ENCODE data around the gene HOMER2. TPM values are rescaled to one million over a fixed set of nuclear protein-coding genes. Genes with fewer than 3 reads are reported as not detected.

HOMER2 gene
- total RNA-seq, result under 0.01 TPM in 1 of 2 replicates, not detected in the other

DNA sequence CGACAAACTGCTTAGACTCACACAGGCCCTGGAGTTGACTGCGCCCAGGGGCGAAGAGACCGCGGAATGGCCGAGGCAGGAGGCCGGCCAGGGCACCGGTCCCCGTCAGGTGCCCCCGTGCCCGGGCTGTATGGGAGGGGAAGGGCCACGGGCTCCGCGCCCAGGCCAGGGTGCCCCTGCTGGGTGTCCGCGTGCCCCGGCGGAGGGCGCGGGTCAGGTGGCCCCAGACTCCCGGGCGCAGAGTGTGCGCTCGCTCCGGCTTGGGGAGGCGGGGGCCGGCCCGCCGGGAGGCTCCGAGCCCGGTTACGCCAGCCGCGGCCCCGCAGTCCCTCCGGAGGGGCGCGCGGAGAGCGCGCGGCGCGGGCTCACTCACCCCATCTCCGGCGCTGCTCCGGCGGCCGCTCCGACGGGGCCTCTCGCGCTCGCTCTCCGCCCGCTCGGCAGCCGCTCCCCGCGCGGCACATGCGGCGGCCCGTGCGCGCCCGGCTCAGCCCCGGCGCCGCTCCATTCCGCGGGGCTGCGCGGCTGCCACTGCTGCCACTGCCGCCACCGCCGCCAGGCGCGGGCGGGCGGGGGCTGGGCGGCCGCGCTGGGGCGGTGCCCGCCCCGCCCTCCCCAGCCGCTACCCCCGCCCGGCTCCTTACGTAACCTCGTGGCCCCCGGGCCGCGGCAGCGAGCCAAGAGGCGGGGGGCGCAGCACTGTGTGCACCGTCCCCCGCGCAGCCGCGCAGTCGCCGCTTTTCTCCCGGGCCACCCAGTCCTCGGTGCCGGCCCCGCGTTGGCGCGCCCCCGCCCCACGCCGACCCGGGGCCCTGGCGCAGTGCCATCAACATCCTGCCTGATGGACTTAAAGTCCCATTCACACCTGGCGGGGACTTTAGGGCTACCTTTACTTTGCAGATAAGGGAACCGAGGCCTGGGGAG is at the start of gene HOMER2:
Gene HOMER2, minus strand, starts transcription at position 563 of the 924 bp plus-strand sequence. Its CDS starts 185 bp downstream, at position 378.

DNA sequence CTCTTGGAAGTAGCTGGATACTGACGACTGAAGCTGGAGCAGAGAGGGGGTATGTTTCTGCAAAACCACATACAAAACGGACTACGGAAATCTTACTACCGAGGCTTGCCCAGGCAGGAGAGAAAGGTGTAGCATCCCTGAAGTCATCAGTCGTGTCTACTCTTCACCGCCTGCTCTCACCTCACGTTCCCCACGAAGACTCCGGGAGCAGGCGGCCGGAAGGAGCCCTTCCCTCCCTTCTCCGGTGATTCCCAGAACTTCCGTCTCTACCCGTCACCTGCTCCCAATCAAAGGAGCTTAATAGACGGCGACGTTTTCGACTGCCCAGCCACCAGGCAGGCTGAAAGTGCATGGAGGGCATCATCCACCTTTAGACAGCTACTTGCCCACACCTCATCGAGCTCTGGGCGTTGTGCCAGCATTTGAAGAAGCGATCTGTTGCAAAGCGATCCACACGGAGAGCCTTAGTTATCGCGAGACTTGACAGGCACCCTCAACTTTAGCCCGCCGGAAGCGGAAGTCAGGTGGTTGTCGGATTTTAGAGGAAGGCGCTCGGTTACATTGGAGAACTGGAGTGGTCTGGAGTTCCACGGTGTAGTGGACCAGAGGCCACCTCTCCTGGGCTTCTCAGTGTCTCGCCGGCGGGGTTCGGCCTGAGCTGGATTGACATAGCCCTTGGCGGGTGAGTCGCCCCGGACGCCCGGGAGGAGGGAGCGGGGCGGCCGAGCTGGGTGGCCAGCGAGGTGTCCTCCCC is 33.3 kb upstream of the HOMER2 start, which contains the start of gene RAMAC:
Gene RAMAC, plus strand, starts transcription at position 523 of the 754 bp plus-strand sequence. CDS start 2,809 bp downstream, outside the sequence.

DNA sequence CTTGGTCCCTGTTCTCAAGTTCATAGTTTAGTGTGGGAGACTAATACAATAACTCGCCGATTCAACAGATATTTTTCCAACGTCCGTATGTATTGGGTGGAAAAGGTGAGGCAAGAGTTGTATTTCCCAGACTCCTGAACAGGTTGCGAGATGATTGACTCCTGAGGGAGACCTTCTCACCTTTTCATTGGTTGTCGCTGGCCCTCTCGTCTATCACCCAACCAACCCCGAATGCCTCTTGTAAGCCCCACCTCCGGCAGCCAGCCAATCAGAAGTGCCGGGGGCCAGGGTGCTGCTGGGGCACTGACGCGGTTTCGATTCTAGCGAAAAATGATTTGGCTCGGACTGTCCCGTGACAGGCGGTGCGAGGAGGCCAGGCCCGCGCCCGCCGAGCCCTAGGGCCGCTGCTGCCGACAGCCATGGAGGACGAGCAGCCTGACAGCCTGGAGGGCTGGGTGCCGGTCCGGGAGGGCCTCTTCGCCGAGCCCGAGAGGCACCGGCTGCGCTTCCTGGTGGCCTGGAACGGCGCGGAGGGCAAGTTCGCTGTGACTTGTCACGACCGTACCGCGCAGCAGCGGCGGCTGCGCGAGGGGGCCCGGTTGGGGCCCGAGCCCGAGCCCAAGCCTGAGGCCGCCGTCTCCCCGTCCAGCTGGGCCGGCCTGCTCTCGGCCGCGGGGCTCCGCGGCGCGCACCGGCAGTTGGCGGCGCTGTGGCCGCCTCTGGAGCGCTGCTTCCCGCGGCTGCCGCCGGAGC is 143.0 kb downstream of the HOMER2 start, which contains the start of gene WHAMM:
Gene WHAMM, plus strand, starts transcription at position 321 of the 753 bp plus-strand sequence. Its CDS starts 99 bp downstream, at position 420.

DNA sequence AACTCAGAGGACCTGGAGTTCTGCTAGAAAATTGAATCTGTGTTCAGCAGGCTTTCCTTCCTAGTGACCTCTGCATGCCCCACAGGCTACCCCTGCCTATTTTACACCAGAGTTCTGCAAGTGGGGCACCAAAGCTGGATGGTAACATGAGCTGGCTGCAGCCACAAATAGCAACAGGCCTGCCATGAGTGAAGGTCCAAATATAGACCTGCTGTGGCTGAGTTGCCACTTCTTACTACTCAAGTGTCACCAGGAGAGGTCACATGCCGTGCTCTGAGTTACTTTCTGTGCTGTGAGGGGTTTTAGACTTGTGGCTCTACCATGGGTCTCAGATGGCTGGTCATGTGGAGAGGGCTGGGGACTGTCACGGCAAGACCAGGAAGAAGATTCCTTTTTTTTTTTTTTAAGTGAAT is 146.5 kb downstream of the HOMER2 start, which contains the start of gene FSD2:
Gene FSD2, minus strand, starts transcription at position 76 of the 413 bp plus-strand sequence. CDS start 18,679 bp downstream, outside the sequence.

Other genes with a start within 250 kb of the HOMER2 start
- not detected in 2 replicates for gene AP3B2, start 242.8 kb downstream of the HOMER2 start, total RNA-seq
- gene FSD2, start 146.7 kb downstream of the HOMER2 start, total RNA-seq, result not detected in 2 replicates
- 5.1 and 5.5 TPM in 2 replicates for gene WHAMM, start 143.1 kb downstream of the HOMER2 start, total RNA-seq
- gene RAMAC, start 33.5 kb upstream of the HOMER2 start, total RNA-seq, result 15.9 and 18.7 TPM in 2 replicates
- gene C15orf40, start 58.9 kb upstream of the HOMER2 start, total RNA-seq, result 18.8 and 19.0 TPM in 2 replicates
- 93.1 and 97.9 TPM in 2 replicates for gene BTBD1, start 114.5 kb upstream of the HOMER2 start, total RNA-seq
- 20.3 and 24.1 TPM in 2 replicates for gene TM6SF1, start 154.9 kb upstream of the HOMER2 start, total RNA-seq